ENCODE data around the gene CNN1.

CNN1 gene

GRCh38 chr19:11538232-11539036, at the start of gene CNN1:
CNN1 (plus strand) TSS chr19:11538851; CDS start chr19:11538928, 77 bp downstream.
- DNase-seq, result no peak

DNA sequence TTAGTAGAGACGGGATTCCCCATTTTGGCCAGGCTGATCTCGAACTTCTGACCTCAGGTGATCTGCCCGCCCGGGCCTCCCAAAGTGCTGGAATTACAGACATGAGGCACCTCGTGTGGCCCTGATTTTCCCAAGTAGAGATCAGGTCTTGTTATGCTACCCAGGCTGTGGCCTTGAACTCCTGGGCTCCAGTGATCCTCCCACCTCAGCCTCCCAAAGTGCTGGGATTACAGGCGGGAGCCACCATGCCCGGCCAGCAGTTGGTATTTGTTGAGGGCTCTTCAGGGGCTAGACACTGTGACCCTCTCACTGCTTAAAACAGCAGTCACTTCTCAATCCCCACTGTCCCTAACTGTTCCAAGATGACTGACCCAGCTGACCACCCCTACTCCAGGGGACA, 49.3 kb upstream of the CNN1 start:
- DNase-seq, result no peak

- no peak for DNase-seq
These were observed 43.9 kb upstream of the CNN1 start for GRCh38 chr19:11494634-11495285.

DNA sequence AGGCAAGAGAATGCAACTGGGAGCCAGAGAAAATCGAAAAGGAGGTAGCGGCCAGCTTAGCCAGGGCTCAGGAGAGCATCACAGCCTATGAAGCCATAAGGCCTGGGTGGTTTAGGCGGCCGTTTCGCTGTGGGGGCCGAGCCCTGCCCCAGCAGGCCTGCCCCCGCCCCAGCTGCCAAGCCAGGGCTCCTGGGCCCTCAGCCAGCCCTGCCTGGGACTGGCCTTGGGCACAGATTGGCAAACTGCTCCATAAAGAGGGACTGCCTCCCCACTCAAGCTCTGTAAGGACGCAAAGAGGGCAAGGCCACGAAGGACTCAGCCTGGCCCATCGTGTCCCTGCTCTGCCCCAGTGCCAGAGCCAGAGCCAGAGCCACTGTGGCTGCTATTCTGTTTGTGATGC, 43.2 kb upstream of the CNN1 start:
- no peak for DNase-seq

- no peak for DNase-seq
These were observed 42.8 kb upstream of the CNN1 start for GRCh38 chr19:11495885-11496284.

- peak in 1 of 2 donors; percentile 19 for DNase-seq
These were observed 42.1 kb upstream of the CNN1 start for GRCh38 chr19:11496391-11497163.

DNA sequence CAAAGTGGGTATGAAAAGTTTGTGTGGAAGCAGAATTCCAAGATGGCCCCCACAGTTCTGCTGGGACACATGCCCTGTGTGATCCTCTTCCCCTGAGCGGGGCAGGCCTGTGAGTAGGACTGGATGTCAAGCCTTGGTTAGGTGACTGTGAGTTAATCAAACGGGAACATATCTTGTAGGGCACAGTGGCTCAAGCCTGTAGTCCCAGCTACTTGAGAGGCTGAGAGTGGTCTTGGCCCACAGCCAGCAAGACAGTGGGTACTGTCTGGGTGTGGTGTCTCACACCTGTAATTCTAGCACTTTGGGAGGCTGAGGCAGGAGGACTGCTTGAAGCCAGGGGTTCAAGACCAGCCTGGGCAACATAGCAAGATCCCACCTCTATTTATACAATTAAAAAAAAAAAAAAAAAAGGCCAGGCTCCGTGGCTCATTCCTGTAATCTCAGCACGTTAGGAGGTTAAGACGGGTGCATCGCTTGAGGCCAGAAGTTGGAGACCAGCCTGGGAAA, 39.4 kb upstream of the CNN1 start:
- DNase-seq, result no peak

DNA sequence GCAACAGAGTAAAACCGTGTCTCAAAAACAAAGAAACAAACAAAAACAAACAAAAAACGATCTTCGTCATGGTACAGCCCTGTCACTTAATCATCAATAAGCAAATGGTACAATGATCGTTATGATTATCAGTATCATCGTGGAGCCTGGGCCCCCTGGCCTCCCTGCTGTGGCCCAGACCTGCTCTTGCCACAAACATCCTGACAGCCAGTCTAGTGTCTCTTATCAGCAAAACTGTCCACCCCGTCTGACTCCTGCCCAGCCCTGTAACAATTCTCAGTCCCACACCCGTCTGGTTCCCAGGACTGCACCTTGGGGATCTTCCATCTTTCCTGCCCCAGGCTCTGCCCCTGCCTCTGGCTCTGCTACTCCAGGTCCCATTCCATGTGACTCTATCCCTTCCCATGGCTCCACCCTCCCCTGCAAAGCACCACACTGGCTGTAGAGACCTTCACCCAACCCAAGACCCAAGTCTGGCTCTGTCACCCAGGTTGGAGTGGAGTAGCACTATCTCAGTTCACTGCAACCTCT, 38.7 kb upstream of the CNN1 start:
- DNase-seq, result no peak

GRCh38 chr19:11504502-11505031, 34.1 kb upstream of the CNN1 start:
- DNase-seq, result peak in 1 of 2 donors; percentile 19

DNA sequence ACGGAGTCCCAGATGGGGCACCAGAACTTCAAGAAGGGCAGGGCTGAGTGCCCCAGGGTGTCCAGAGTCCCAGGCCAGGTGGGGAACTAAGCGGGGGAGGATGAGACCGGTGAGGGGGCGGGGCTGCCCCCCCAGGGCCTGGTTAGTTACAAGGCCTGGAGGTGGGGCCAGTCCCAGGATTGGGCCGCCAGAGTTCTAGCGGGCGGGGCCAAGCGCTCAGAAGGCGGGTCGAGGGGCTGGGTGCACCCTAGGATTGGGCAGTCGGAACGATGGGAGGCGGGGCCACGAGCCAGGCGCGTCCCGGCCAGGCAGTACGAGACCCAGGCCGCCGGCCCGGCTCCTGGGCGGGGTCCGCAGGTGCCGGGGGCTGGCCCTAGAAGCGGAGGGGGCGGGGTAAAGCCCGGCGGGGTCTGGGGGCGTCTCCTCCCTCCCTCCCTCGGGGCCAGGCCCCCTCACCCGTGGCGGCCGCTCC, 33.6 kb upstream of the CNN1 start:
- DNase-seq, result peak; percentile 91 to 93

DNA sequence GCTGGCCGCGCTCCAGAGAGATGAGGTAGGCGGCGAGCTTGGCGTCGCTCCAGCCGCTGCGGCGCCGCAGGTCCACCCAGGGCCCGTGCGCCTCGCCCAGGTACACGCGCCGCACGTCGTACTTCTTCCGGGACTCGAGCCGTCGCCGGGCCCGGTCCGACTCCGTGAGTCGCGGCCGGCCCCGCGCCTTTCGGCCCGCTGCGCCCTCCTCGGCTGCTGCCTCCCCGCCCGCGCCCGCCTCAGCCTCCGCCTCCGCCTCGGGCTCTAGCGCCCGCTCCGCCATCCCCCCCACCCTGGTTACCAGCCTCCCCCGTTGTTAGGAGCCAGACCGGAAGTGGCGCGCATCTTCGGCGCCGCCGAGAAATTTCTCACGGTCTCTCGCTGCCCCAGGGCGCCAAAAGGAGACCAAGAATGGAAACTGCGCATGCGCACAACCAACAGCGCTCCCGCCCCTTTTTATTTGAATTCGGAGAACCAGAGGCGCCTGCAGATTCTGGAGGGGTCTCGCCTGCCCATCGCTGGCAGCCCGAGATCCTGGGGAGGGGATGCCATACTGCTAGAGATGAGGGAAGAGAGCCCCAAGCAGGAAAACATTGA, 33.0 kb upstream of the CNN1 start, which contains the start of gene ZNF653:
Gene ZNF653, minus strand, starts transcription at position 336 of the 597 bp plus-strand sequence. Its CDS starts 53 bp downstream, at position 283.
- DNase-seq, result peak; percentile 68 to 89

GRCh38 chr19:11506101-11506555, 32.5 kb upstream of the CNN1 start:
- no peak for DNase-seq

DNA sequence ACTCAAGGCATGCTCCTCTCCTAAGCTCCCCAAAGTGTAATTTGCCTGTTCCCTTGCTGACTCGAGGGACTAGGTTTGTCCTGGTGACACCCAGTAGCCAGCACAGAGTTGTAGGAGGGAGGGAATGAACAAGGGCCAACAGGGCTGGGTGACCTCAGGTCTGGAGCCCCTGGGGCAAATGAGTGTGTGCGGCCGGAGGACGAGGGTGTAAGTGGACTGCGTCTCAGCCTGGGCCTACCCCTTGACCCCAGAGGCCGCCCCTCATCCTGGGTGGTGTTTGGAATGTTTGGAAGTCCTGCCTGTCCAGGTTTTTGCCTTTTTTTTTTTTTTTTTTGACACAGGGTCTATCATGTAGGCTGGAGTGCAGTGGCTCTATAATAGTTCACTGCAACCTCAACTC, 31.7 kb upstream of the CNN1 start:
- DNase-seq, result no peak

DNA sequence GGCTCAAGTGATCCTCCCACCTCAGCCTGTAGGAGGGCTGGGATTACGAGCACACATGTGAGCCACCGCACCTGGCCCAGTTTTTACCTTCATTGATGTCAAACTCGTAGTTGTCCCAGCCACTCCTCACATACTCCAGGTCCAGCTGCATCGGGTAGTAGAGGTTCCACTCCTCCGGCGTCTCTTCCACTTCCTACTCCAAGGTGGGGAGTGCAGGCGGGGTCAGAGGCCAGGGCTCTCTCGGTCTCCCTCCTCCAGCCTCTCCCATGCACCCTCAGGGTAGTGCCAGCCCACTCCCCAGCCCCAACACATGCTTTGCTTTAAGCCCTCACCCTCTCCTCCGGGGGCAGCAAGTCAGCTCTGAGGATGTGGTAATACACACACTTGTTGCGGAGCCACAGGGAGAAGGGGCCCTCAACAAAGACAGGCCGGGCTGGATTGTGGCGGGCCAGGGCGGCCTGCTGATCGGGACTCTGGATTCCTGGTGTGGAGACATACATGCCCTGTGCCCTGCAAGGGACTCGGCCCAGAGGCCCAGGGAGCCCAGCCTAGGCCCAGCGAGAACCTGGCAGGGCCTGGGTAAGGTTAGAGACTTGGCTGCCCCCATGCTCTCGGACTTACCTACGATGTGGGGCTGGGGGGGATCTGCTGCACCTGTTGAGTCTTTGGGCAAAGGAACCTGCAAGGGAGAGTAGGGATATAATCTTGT, 31.1 kb upstream of the CNN1 start:
- DNase-seq, result no peak

DNA sequence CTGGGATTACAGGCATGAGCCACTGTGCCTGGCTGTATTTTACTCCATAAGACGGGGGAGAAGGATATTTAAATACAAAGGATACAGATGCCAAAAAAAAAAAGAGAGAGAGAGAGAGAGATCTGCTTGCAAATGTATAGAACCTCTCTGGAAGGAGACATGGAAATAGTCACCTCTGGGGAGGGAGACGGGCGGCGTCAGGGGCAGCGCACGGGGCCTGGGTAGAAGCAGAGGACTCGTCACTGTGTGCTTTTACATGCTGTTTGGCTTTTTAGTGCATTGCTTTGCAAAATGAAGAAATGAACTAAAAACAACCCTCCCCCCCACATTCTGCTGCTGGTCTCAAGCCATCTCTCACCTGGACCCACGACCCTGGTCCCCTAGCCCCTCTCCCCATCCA, 28.2 kb upstream of the CNN1 start:
- DNase-seq, result no peak

DNA sequence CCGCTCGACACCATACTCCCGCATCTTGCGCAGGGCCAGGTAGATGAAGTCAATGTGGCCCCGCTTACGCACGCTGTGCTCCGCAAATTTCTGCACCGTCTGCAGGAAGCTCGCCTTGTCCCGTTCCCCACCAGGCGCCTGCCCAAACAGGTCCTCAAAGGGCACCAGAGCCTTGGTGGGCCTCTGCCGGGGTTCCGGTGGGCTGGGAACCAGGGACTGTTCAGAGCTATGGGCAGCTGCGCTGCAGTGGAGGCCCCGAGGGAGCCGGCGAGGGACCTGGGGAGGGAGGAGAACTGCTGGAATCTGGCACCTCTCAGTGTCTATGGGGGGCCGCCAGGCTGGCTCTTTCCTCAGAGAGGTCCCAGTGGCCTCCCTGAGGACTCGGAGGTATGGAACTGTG, 24.7 kb upstream of the CNN1 start:
- no peak for DNase-seq

GRCh38 chr19:11519138-11519537, 19.5 kb upstream of the CNN1 start:
- no peak for DNase-seq

DNA sequence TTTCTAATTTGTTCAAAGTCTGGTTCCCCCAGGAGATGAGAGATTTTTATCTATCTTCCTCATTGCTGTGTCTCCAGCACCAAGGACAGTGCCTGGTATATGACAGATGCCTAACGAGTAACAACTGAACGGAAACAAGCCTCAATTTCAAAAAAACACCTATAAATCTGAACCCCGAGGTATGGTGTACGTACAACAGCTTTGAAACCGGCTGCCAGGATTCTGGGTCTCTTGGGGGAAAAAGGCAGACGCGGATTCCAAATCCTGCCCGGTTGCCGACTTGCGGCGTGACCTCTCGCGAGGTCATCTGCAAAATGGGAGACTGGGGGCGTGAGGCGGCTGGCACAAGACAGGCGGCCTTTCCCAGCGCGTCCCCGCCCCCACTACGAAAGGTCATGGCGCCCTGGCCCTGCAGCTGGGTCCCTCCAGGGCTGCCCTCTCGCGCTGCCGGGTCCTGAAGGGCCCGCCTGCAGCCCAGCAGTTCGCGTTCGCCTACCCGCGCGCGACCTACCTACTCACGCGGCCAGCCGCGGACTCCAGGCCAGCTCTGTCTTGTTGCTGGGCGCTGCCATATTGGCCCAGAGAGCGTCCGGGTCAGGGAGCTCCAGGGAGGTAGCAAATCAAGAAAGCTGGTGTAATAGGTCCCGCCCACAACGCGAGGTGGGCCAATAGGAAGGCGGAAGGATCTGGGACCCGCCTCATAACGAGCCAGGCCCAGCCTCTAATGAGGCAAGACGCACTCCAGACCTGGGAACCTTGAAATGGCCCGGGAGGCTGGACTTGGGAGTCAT, 9.9 kb upstream of the CNN1 start, which contains the start of gene ECSIT:
Gene ECSIT, minus strand, starts transcription at position 584 of the 791 bp plus-strand sequence. CDS start 9,964 bp downstream, outside the sequence.
- peak; percentile 94 for DNase-seq

GRCh38 chr19:11530432-11530831, 8.2 kb upstream of the CNN1 start:
- DNase-seq, result peak; percentile 81 to 87

DNA sequence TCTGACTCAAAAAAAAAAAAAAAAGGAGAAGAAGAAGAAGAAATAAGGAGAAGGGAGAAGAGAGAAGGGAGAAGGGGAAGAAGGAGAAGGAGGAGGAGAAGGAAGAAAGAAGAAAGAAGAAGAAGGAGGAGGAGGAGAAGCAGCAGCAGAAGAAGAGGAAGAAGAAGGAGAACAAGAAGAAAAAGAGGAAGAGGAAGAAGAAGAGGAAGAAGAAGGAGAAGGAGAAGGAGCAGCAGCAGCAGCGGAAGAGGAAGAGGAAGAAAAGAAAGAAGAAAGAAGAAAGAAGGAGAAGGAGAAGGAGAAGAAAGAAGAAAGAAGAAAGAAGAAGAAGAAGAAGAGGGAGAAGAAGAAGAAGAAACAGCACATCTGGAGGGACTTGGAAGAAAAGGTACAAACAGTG, 4.1 kb upstream of the CNN1 start:
- no peak for DNase-seq

Data from hippocampal formation (tissue), 2 donors.